Osteocyte (in vitro differentiated cells): ENCODE results near the gene AATK. TPM values are rescaled to one million over a fixed set of nuclear protein-coding genes. Genes with fewer than 3 reads are reported as not detected.

Experiments
- DNase-seq: peaks from one replicate; pipeline ENCODE4 v3.0.0; 2021; ENCODE audit warnings: mixed read lengths; ENCODE audit not compliant: unreplicated experiment; ENCODE audit errors: extremely low spot score
- H3K27ac Mint-ChIP-seq: one replicate; pipeline ENCODE4 v1.8.0; 2021; ENCODE audit warnings: mild to moderate bottlenecking, mixed read lengths; ENCODE audit not compliant: unreplicated experiment
- H3K27me3 Mint-ChIP-seq: one replicate; pipeline ENCODE4 v1.8.0; 2021; ENCODE audit warnings: mixed read lengths; ENCODE audit not compliant: unreplicated experiment
- H3K36me3 Mint-ChIP-seq: one replicate; pipeline ENCODE4 v1.8.0; 2021; ENCODE audit warnings: mixed read lengths; ENCODE audit not compliant: unreplicated experiment
- H3K4me1 Mint-ChIP-seq: one replicate; pipeline ENCODE4 v1.8.0; 2021; ENCODE audit warnings: mixed read lengths; ENCODE audit not compliant: unreplicated experiment
- H3K4me3 Mint-ChIP-seq: one replicate; pipeline ENCODE4 v1.8.0; 2021; ENCODE audit warnings: mild to moderate bottlenecking, moderate library complexity, mixed read lengths; ENCODE audit not compliant: unreplicated experiment
- H3K9me3 Mint-ChIP-seq: one replicate; pipeline ENCODE4 v1.8.0; 2021; ENCODE audit warnings: mixed read lengths; ENCODE audit not compliant: unreplicated experiment
- CTCF ChIP-seq: fragments of 200-600 bp; sonication (generic); IDR thresholded peaks from 2 replicates; pipeline ENCODE4 v1.5.0; 2021; ENCODE audit warnings: antibody characterized with exemption, mild to moderate bottlenecking, moderate library complexity
- total RNA-seq: library from RNA; stranded (reverse); gene quantifications from 2 replicates; pipeline ENCODE4 v1.2.1, GENCODE V29; 2021

Gene AATK
- total RNA-seq, 1 donor from 2014 or later = not detected

GRCh38 chr17:81193051-81193410 lies 27.0 kb upstream of the AATK start:
- no peak for TF ChIP-seq CTCF
- Mint-ChIP-seq H3K4me1 (no peaks in the 10 kb centered on the region), H3K27me3 (no peaks in the 10 kb centered on the region), H3K36me3 (peaks cover 2% of the 10 kb centered on the region), H3K27ac (no peak overlapping the region), H3K4me3 (no peak overlapping the region), H3K9me3 (no peaks in the 10 kb centered on the region)
- DNase-seq = no peak

GRCh38 chr17:81192386-81193050 lies 26.5 kb upstream of the AATK start:
- H3K27me3 Mint-ChIP-seq = no peaks in the 10 kb centered on the region
- no peaks in the 10 kb centered on the region for H3K4me1 Mint-ChIP-seq
- H3K4me3 Mint-ChIP-seq = no peak overlapping the region
- peaks cover 2% of the 10 kb centered on the region for H3K36me3 Mint-ChIP-seq
- no peaks in the 10 kb centered on the region for H3K9me3 Mint-ChIP-seq
- H3K27ac Mint-ChIP-seq = no peak overlapping the region
- no peak for DNase-seq
- no peak for TF ChIP-seq CTCF

GRCh38 chr17:81191646-81192045 lies 25.6 kb upstream of the AATK start:
- Mint-ChIP-seq H3K27ac (no peak overlapping the region), H3K4me1 (no peaks in the 10 kb centered on the region), H3K9me3 (no peaks in the 10 kb centered on the region), H3K36me3 (peaks cover 2% of the 10 kb centered on the region), H3K4me3 (no peak overlapping the region), H3K27me3 (no peaks in the 10 kb centered on the region)
- TF ChIP-seq CTCF = no peak
- DNase-seq = no peak

- Mint-ChIP-seq H3K27me3 (no peaks in the 10 kb centered on the region), H3K4me3 (no peak overlapping the region), H3K4me1 (no peaks in the 10 kb centered on the region), H3K36me3 (peaks cover 2% of the 10 kb centered on the region), H3K9me3 (no peaks in the 10 kb centered on the region), H3K27ac (no peak overlapping the region)
- no peak for TF ChIP-seq CTCF
- DNase-seq = no peak
These were observed 25.1 kb upstream of the AATK start for GRCh38 chr17:81191116-81191515.

- DNase-seq = no peak
- H3K36me3 Mint-ChIP-seq = peaks cover 2% of the 10 kb centered on the region
- H3K4me3 Mint-ChIP-seq = no peak overlapping the region
- H3K4me1 Mint-ChIP-seq = no peaks in the 10 kb centered on the region
- H3K9me3 Mint-ChIP-seq = no peaks in the 10 kb centered on the region
- no peak for TF ChIP-seq CTCF
- H3K27me3 Mint-ChIP-seq = no peaks in the 10 kb centered on the region
- H3K27ac Mint-ChIP-seq = no peak overlapping the region
These were observed 24.6 kb upstream of the AATK start for GRCh38 chr17:81190591-81190990.
